Hair follicle dermal papilla cell (primary cell): ENCODE results near the gene ARGLU1. TPM values are rescaled to one million over a fixed set of nuclear protein-coding genes. Genes with fewer than 3 reads are reported as not detected.

Source experiments
- total RNA-seq: library from RNA; depleted of rRNA; stranded (reverse); fragments of >200 nt; gene quantifications from 2 replicates; pipeline ENCODE4 v1.2.3, GENCODE V29; 2012

ARGLU1 gene
- 38.0 and 45.1 TPM in 2 replicates for total RNA-seq

GRCh38 chr13:106567474-106568298, at the start of gene ARGLU1:
TSS of gene ARGLU1 (minus strand) at chr13:106568137. CDS start at chr13:106567919, 218 bp downstream.

GRCh38 chr13:106535552-106536243, 32.2 kb downstream of the ARGLU1 start, which contains the start of gene EFNB2:
TSS of gene EFNB2 (minus strand) at chr13:106535662. CDS start at chr13:106534964, 698 bp downstream.

Other genes starting within 250 kb of the ARGLU1 start
- gene EFNB2, start 32.5 kb downstream of the ARGLU1 start, total RNA-seq: 13.5 and 15.5 TPM in 2 replicates